Measurements from ENCODE around the gene DNASE1L1. TPM values are rescaled to one million over a fixed set of nuclear protein-coding genes. Genes with fewer than 3 reads are reported as not detected.
"Not testable (repeated sequence)": the region's sequence is repeated elsewhere in the genome, so short reads cannot be mapped to it uniquely, and the experiment has no call there.

Gene DNASE1L1
- polyA plus RNA-seq, 10 donors, result 15.0 to 37.2 (median 32.3) TPM

DNA sequence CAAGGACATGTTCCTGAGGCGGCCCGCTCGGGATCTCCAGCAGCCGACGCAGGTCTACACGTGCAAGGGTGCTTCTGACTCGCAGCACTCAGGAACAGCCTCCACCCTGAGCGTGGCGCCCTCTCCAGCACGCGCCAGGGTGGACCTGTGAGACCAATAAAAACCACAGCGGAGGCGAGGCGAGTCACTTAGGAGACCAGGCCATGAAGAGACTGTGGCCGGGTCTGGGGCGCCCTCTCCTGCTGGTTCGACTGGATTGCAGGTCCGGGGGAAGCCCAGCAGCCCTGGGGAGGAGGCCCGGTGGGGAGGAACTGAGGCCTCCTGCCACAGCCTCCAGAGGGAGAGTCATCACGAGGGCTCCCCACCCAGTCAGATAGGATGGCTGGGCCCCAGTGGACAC is 21.0 kb downstream of the DNASE1L1 start:
- DNase-seq, result not testable (repeated sequence)

DNA sequence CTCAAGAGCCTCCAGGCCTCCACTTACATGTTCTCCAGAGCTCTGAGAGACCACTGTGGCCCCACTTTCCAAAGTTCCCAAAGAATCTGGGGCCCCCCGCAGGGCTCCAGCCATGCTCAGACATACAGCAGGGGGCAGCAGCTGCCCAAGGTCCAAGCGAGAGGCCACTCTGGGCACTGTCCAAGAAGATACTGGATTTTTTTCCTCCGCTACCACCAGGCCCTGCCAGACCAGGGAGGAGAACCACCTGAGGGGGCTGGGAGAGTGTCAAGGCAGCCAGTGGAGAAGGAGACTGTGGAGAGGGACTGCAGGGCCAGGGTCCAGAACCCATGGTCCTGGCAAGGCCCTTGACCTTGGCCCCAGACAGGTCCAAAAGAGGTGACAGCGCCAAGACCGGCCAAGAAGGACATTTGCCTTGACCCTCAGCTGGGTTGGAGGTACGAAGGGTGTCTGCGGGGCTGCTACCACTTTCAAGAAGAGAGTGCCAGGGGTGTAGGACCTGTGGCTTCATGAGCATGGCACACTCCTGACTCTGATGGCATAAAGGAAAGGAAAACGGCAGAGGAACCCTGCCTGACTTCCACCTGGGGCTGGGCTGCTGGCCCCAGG is 24.7 kb downstream of the DNASE1L1 start:
- no peak for DNase-seq

DNA sequence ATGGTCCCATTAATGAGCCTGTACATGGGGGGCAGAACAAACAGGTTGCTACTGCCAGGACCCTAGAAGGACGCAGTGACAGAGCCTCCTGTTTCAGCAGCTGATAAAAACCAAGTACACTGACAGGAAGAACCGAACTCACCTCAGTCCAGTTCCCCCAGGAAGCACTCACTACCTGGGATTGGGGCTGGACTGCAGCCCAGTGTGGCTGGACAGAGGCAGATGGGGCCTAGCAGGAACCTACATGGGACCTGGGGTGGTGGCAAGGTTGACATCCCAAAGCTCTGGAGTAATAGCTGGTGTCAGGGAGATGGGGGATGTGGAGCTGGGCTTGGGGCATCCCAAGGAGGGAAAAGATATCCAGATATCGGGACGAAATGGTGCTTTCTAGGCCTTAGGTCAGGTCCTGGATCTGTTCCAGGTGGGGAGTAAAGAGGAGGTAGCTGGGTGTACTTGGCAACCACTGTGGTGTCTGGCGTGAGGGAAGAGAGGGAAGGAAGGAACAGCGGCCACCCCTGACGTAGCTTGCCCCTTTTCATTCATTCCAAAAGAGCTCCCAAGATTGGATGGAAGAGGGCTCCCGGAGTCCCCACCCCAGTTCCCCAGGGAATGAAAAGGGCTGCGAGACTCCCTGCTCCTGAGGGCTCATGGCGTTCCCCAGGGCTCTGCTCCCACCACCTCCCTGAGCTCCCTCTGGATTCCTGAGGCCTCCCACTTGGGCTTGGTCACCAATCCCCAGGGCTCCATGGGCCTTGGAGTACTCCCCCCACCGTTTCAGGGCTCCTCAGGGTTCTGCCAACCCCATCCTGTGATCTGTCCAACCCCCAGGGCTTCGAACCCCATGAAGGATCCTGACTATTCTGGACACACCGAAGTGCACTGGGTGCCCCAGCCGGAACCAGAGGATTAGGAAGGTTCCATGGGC is 25.4 kb downstream of the DNASE1L1 start:
- DNase-seq, result no peak

DNA sequence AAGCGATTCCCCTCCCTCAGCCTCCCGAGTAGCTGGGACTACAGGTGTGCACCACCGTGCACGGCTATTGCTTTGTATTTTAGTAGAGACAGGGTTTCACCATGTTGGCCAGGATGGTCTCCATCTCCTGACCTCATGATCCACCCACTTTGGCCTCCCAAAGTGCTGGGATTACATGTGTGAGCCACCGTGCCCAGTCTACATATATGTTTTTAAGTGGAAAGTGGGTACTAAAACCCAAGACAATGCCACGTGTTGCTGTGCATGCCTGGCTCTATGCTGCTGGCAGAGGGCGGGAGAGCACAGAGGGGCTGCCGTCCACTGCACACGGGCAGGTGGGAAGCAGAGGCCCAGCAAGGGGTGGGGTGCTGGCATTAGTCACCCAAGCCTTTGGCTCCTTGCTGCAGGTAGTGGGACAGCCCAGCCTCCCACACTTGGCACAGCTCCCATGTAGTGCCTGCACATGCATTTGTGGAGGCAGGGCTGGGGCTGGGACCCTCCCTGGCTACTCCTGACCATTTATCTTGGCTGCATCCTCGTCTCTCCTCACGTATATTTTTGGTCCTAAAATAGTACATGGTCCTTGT is 26.5 kb downstream of the DNASE1L1 start:
- DNase-seq, result no peak

DNA sequence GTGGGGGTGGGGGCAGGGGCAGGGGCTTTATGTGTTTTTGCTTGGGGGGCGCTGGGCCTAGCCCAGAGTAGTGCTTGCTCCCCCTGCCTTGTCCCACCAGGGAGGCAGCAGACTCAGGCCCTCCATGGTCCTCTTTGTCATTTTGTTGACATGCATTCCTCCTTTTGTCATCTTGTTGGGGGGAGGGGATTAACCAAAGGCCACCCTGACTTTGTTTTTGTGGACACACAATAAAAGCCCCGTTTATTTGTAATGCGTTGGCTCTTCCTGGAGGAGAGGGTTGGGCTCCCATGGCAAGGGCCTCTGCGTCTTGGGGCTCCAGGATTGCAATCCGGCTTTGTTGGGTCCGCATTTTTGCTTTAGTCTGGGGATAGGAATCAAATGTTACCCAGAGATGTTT is 27.8 kb downstream of the DNASE1L1 start:
- DNase-seq, result no peak

DNA sequence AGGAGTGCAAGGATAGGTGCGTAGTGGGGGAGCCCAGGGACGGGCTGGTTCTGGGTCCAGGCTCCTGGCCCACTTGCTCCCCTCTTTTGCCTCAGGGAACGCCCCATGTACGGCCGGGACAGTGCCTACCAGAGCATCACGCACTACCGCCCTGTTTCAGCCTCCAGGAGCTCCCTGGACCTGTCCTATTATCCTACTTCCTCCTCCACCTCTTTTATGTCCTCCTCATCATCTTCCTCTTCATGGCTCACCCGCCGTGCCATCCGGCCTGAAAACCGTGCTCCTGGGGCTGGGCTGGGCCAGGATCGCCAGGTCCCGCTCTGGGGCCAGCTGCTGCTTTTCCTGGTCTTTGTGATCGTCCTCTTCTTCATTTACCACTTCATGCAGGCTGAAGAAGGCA is 28.3 kb downstream of the DNASE1L1 start:
- no peak for DNase-seq

DNA sequence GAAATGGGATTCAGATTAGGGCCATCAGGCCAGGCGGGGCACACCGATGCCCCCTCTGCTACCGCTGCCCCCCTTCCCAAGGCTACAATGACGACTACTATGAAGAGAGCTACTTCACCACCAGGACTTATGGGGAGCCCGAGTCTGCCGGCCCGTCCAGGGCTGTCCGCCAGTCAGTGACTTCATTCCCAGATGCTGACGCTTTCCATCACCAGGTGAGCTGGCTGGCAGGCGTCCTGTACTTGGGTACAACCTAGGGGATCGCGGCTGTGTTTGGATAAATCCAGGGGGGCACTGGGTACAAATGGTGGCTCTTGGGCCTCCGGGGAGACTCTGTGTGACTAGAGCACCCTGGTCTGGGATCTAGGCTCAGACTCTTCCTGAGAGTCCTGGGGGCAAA is 28.9 kb downstream of the DNASE1L1 start:
- DNase-seq, result no peak

DNA sequence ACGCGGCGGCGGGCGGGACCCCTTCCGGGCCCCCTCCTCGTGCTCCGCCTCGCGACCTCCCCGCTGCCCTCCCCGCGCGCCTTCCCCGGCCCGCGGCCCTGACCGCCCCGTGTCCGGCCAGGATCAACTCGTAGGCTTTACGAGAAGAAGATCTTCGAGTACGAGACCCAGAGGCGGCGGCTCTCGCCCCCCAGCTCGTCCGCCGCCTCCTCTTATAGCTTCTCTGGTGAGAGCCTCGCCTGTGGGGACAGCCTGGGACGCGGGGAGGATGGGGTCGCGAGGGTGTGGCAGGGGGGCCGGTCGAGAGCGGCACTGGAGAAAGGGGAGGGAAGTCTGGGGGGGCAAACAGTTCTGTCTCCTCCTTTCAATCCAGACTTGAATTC is 29.5 kb downstream of the DNASE1L1 start:
- no peak for DNase-seq

DNA sequence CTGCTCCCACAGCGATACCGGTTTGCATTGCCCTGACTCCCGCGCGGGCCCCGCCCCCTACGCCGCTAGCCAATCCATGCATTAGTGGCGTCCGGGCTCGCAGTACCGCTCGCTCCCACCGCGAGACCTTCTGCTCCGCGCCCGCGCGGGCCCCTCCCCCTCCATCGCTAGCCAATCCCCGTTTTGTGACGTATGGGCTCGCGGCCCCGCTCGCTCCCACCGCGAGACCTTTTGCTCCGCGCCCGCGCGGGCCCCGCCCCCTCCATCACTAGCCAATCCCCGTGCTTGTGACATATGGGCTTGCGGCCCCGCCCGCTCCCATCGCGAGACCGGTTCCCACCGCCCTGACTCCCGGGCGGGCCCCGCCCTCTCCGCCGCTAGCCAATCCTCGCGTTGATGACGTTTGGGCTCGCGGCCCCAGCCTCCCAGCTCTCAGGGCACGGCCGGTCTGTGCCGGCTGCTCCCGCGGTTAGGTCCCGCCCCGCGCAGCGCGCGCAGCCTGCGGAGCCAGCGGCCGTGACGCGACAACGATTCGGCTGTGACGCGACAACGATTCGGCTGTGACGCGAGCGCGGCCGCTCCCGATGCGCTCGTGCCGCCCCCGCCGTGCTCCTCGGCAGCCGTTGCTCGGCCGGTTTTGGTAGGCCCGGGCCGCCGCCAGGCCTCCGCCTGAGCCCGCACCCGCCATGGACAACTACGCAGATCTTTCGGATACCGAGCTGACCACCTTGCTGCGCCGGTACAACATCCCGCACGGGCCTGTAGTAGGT is 30.1 kb downstream of the DNASE1L1 start, which contains the start of gene EMD:
Gene EMD, plus strand, starts transcription at position 497 of the 770 bp plus-strand sequence. Its CDS starts 190 bp downstream, at position 687.
- DNase-seq, result peak; percentile 96 to 98 (median 97)

DNA sequence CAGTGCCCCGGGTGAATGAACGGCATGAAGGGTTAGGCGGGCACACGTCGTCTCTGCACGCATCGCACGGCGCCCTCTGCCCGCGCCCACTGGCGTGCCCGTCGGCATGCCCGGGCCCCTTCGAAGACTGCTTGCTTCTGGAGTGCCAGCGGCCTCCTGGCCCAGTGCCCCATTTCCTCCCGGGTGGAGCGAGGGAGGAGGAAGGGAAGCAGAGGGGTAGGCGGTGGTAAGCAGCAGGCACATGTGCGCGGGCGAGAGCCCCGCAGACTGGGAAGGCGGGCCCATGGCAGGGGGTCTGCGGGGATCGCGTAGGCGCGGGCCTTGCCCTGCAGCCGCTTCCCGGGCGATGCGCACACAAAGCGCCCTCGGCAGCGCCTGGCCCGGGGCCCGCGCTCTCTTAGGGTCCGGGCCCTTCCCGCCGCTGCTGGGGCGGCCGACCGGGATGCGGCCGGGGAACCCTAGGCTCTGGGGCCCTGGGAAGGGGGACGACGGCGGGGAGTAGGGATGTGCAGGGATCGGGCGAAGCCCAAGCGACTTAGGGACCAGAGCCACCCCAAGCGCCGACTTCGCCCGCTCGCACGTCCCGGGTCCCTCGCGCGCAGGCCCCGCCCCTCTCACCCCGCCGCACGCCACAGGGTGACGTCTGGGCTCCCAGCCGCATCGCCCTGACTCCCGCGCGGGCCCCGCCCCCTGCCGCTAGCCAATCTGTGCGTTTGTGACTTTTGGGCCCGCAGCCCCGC is 30.8 kb downstream of the DNASE1L1 start:
- DNase-seq, result peak in 2 of 3 donors; percentile 51 to 78

DNA sequence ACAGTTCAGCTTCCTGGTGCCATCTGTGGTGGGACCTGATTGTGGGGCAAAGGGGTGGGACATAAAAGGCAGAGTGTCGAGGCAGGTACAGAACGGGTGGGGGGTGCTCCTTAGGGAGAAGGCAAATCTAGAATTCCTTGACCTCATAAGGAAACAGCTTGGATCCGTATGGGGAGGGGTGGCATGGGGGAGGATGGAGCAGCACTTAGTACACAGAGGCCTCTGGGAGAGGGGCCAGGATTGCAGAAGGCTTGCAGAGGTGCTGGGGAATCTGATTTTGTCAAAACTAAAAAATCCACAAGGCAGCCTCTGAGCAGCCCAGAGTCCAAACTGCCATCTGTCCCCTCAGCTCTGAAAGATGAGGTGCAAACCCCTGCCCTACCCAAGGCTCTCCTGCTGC is 32.3 kb downstream of the DNASE1L1 start:
- no peak for DNase-seq

DNA sequence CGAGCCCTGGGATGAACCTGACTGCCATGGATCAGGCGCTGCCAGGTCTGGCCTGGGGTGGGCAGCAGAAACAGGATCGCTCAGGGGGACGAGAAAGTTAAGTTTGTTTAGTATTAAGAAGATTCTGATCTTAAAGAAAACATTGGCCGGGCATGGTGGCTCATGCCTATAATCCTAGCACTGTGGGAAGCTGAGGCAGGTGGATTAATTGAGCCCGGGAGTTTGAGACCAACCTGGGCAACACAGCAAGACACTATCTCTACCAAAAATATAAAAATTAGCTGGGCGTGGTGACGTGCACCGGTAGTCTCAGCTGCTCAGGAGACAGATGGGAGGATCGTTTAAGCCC is 33.9 kb downstream of the DNASE1L1 start:
- DNase-seq, result no peak

DNA sequence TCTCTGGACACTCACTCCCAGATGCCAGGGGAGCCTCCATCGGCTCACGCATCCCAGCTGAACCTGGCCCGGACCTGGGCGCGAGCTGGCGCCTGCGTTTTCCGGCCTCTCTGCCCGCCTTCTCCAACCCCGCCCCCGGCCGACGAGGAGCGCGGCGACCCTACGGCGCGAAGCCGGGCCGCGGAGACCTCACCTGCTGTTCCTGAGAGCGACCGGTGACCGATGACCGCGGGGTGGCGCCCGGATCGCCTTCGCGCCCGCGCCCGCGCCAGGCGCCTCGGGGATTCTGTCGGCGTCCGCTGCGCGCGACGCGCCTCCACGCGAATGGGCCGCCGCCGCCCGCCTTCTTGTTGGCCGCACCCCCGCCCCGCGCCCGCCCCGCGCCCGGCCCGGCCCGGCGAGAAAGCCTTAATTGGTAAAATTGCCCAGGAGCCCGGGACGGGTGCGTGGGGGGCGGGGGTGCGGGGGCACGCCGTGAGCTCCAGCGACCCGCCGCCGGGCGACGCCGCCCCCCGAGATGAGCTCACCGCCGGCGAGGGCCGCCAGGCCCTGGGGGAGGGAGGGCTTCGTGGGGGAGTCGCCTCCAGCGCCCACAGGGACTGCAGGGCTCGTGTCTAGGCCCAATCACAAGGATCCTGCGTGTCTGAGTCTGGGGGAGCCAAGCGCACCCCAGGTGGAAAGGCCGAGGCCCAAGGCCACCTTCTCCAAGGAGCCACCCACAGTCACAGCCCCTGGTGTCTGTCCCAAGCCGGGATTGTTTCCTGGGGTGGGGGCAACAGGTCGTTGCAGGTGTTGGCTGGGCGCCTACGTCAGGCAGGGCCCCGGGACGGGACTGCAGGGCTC is 34.5 kb downstream of the DNASE1L1 start, which contains the start of gene FLNA:
Gene FLNA, minus strand, starts transcription at position 322 of the 843 bp plus-strand sequence. CDS start 3,389 bp downstream, outside the sequence.
- DNase-seq, result peak in 1 of 3 donors; percentile 55

DNA sequence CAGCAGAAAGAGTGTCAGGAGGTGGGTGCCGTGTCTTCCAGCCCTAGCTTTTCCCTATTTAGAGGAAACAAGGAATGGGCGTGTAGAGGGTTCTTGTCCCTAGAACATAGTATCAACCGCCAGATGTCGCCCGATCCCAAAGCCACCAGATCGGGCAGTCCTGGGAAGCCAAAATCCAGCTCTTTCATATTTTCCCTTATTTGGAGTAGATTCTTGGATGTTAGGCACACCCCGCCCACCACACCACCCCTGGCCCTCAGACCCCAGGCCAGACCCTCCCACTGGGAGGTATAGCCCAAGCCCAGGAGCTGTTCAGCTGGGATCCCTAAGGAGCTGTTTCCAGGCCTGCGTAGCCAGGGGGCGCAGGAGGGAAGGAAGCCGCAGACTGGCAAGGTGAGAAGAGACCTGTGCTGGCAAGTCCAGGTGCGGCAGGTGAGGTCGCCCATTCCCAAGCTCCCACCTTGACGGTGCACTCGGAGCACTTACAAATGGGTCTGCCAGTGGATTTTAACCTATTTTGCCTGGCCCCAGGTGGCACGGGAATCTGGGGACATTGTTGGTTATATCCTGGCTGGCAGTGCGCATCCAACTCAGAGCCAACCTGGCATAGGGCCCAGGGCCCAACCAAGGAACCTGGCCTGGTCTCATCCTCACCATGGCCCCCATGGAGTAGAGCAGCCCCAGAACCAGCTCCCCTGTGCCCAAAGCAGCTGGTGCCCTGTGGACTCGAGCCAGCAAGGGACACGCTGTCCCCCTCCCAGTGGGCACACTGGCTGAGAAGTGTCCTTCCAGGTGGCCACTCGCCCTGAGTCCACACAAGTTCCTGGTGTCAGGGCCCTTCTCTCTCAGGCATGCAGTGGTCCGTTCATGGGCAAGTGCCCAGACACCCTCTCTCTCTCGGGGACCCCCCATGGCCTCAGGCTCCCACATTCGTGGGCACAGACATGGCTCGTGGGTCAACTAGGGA is 35.4 kb downstream of the DNASE1L1 start:
- peak; percentile 75 to 86 (median 80) for DNase-seq

DNA sequence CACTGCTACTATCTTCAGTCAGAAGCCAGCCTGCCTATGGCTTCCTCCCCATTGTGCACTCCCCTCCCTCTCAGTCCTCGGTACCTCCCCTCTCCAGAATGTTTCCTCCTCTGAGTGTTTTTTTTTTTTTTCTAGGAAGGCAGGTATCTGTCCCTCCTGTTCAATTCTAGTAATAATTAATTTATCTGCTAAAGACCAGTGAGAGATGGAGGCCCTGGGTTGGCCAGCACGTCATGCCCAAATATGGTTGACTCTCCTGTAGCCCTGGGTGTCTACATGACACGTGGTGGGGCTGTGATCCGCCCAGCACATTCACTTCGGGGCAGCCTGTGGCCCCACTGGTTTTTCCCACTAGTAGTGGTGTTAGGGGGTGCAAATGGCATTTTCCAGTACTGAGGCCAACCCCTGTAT is 36.4 kb downstream of the DNASE1L1 start:
- DNase-seq, result no peak

DNA sequence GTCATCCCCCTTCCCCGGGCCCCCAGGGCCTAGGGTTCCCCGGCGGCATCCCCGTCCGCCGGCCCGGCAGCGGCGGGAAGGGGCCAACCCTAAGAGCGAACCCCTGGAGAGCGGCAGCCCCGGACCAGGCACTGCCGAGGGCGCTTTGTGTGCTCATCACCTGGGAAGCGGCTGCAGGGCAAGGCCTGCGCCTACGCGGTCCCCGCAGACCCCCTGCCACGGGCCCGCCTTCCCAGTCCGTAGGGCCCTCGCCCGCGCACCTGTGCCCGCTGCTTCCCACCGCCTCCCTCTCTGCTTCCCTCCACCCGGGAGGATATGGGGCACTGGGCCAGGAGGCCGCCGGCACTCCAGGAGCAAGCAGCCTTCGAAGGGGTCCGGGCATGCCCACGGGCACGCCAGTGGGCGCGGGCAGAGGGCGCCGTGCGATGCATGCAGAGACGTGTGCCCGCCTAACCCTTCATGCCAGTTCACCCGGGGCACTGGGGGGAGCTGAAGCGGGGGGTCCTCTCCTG is 37.2 kb downstream of the DNASE1L1 start:
- DNase-seq, result no peak

DNA sequence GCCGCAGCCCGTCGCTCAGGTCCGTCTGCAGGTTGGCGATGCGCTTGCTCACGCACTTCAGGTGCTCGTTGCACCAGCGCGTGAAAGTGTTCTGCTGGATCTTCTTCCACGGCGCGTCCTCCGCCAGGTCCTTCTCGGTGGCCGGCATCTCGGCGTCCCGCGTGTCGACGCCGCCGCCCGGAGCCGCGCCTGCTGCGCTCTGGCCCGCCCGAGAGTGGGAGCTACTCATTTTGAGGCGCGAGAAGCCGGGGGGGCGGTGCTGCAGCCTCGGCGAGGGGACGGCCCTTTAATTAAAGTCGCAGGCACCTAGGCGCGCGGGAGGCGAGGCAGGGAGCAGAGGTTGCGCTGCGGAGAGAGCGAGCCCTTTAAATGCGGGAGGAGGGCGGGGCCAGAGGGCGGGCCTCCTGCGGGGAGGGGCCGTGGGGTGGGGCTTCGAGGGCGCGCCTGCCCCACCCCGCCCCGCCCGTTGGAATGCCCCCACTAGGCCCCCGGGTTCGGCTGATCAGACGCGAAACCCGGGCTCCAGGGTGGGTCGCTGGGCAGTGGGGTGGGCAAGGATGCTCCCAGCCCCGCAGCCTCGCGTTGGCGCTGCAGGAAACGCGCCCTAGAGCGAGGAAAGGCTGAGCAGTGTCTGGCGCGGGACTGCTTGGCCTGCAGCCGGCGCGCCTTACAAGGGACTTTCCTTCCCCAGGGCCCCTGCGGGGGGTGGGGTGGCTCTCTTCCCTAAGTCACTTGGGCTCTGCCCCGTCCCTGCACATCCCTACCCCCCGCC is 37.9 kb downstream of the DNASE1L1 start:
- DNase-seq, result peak; percentile 90 to 95 (median 94)

Data from muscle of back (tissue), 11 donors.